ENCODE data around the gene NAGPA.

NAGPA gene

GRCh38 chr16:5027575-5028235, 6.0 kb downstream of the NAGPA start:
- DNase-seq (ENCODE audit: low read depth): no peak
- TF ChIP-seq MYC (IDR thresholded peaks at IDR 0.05; ENCODE audit: low read depth, low read length) (no peak), POLR2A (IDR thresholded peaks at IDR 0.05; ENCODE audit: extremely low read depth, insufficient read length) (no peak), MAX (IDR thresholded peaks at IDR 0.05; ENCODE audit: low read depth, low read length) (no peak), CTCF (IDR thresholded peaks at IDR 0.05; ENCODE audit: low read depth, low read length) (no peak)
- no peak overlapping the region for H3K4me3 ChIP-seq (ENCODE audit: low read depth, low read length)

GRCh38 chr16:5027086-5027485, 6.6 kb downstream of the NAGPA start:
- no peak for DNase-seq (ENCODE audit: low read depth)
- no peak overlapping the region for H3K4me3 ChIP-seq (ENCODE audit: low read depth, low read length)
- TF ChIP-seq MYC (IDR thresholded peaks at IDR 0.05; ENCODE audit: low read depth, low read length) (no peak), MAX (IDR thresholded peaks at IDR 0.05; ENCODE audit: low read depth, low read length) (no peak), CTCF (IDR thresholded peaks at IDR 0.05; ENCODE audit: low read depth, low read length) (no peak), POLR2A (IDR thresholded peaks at IDR 0.05; ENCODE audit: extremely low read depth, insufficient read length) (no peak)

GRCh38 chr16:5026664-5027063, 7.1 kb downstream of the NAGPA start:
- TF ChIP-seq POLR2A (IDR thresholded peaks at IDR 0.05; ENCODE audit: extremely low read depth, insufficient read length) (no peak), MAX (IDR thresholded peaks at IDR 0.05; ENCODE audit: low read depth, low read length) (no peak), CTCF (IDR thresholded peaks at IDR 0.05; ENCODE audit: low read depth, low read length) (no peak), MYC (IDR thresholded peaks at IDR 0.05; ENCODE audit: low read depth, low read length) (no peak)
- DNase-seq (ENCODE audit: low read depth): no peak
- H3K4me3 ChIP-seq (ENCODE audit: low read depth, low read length): no peak overlapping the region

GRCh38 chr16:5025171-5025632, 8.5 kb downstream of the NAGPA start:
- DNase-seq (ENCODE audit: low read depth): peak; percentile 55
- H3K4me3 ChIP-seq (ENCODE audit: low read depth, low read length): no peak overlapping the region

GRCh38 chr16:5024632-5025031, 9.1 kb downstream of the NAGPA start:
- no peak for TF ChIP-seq MYC (IDR thresholded peaks at IDR 0.05; ENCODE audit: low read depth, low read length)
- TF ChIP-seq POLR2A (IDR thresholded peaks at IDR 0.05; ENCODE audit: extremely low read depth, insufficient read length): no peak
- TF ChIP-seq MAX (IDR thresholded peaks at IDR 0.05; ENCODE audit: low read depth, low read length): no peak
- TF ChIP-seq CTCF (IDR thresholded peaks at IDR 0.05; ENCODE audit: low read depth, low read length): no peak
- H3K4me3 ChIP-seq (ENCODE audit: low read depth, low read length): no peak overlapping the region
- DNase-seq (ENCODE audit: low read depth): peak; percentile 27

More at GRCh38 chr16:5025171-5025632, 8.5 kb downstream of the NAGPA start:
- TF ChIP-seq MAX (IDR thresholded peaks at IDR 0.05; ENCODE audit: low read depth, low read length): no peak
- TF ChIP-seq POLR2A (IDR thresholded peaks at IDR 0.05; ENCODE audit: extremely low read depth, insufficient read length): no peak
- peak; percentile 53 for TF ChIP-seq CTCF (IDR thresholded peaks at IDR 0.05; ENCODE audit: low read depth, low read length)
- TF ChIP-seq MYC (IDR thresholded peaks at IDR 0.05; ENCODE audit: low read depth, low read length): no peak

Data from NB4 (cell line).